ENCODE measurements around the gene ZBTB45.
A peak's percentile ranks its signal among the peaks of the same experiment; 100 is the strongest.

The ZBTB45 gene

GRCh38 chr19:58519355-58520256, at the start of gene ZBTB45:
Gene ZBTB45 (minus strand): TSS chr19:58519810. CDS start chr19:58517673, 2,137 bp downstream.
- in situ Hi-C loops (cut with MboI; ENCODE audit: low pct_unique_long_range_greater_than_20kb, low sequenced_read_pairs), result no loop called here
- peak; percentile 98 for DNase-seq

- no peak for DNase-seq
- in situ Hi-C loops (cut with MboI; ENCODE audit: low pct_unique_long_range_greater_than_20kb, low sequenced_read_pairs), result no loop called here
These were observed 49.0 kb upstream of the ZBTB45 start for GRCh38 chr19:58568453-58569130.

- no peak for DNase-seq
- in situ Hi-C loops (cut with MboI; ENCODE audit: low pct_unique_long_range_greater_than_20kb, low sequenced_read_pairs), result no loop called here
These were observed 47.4 kb upstream of the ZBTB45 start for GRCh38 chr19:58566989-58567388.

- in situ Hi-C loops (cut with MboI; ENCODE audit: low pct_unique_long_range_greater_than_20kb, low sequenced_read_pairs), result no loop called here
- DNase-seq, result no peak
These were observed 44.2 kb upstream of the ZBTB45 start for GRCh38 chr19:58563823-58564222.

GRCh38 chr19:58563034-58563573, 43.5 kb upstream of the ZBTB45 start:
- no peak for DNase-seq

GRCh38 chr19:58562122-58563033, 42.8 kb upstream of the ZBTB45 start:
- in situ Hi-C loops (cut with MboI; ENCODE audit: low pct_unique_long_range_greater_than_20kb, low sequenced_read_pairs), result no loop called here

More at GRCh38 chr19:58563034-58563573, 43.5 kb upstream of the ZBTB45 start:
- in situ Hi-C loops (cut with MboI; ENCODE audit: low pct_unique_long_range_greater_than_20kb, low sequenced_read_pairs), result no loop called here

GRCh38 chr19:58561373-58562121, 41.9 kb upstream of the ZBTB45 start:
- in situ Hi-C loops (cut with MboI; ENCODE audit: low pct_unique_long_range_greater_than_20kb, low sequenced_read_pairs), result no loop called here

More at GRCh38 chr19:58562122-58563033, 42.8 kb upstream of the ZBTB45 start:
- no peak for DNase-seq

GRCh38 chr19:58560921-58561320, 41.3 kb upstream of the ZBTB45 start:
- in situ Hi-C loops (cut with MboI; ENCODE audit: low pct_unique_long_range_greater_than_20kb, low sequenced_read_pairs), result no loop called here
- DNase-seq, result no peak

More at GRCh38 chr19:58561373-58562121, 41.9 kb upstream of the ZBTB45 start:
- no peak for DNase-seq

- no peak for DNase-seq
- in situ Hi-C loops (cut with MboI; ENCODE audit: low pct_unique_long_range_greater_than_20kb, low sequenced_read_pairs), result no loop called here
These were observed 40.6 kb upstream of the ZBTB45 start for GRCh38 chr19:58560007-58560887.

- DNase-seq, result peak; percentile 93
- in situ Hi-C loops (cut with MboI; ENCODE audit: low pct_unique_long_range_greater_than_20kb, low sequenced_read_pairs), result no loop called here
These were observed 39.8 kb upstream of the ZBTB45 start for GRCh38 chr19:58559275-58560006.

GRCh38 chr19:58558623-58559274, 39.1 kb upstream of the ZBTB45 start:
- peak; percentile 98 for DNase-seq
- in situ Hi-C loops (cut with MboI; ENCODE audit: low pct_unique_long_range_greater_than_20kb, low sequenced_read_pairs), result no loop called here

- in situ Hi-C loops (cut with MboI; ENCODE audit: low pct_unique_long_range_greater_than_20kb, low sequenced_read_pairs), result no loop called here
- no peak for DNase-seq
These were observed 38.5 kb upstream of the ZBTB45 start, which contains the start of gene UBE2M for GRCh38 chr19:58558066-58558622. Gene UBE2M (minus strand): TSS chr19:58558611. CDS start chr19:58558381, 230 bp downstream.

GRCh38 chr19:58557221-58558065, 37.8 kb upstream of the ZBTB45 start:
- in situ Hi-C loops (cut with MboI; ENCODE audit: low pct_unique_long_range_greater_than_20kb, low sequenced_read_pairs), result no loop called here

GRCh38 chr19:58556622-58557220, 37.1 kb upstream of the ZBTB45 start:
- in situ Hi-C loops (cut with MboI; ENCODE audit: low pct_unique_long_range_greater_than_20kb, low sequenced_read_pairs), result no loop called here
- DNase-seq, result no peak

More at GRCh38 chr19:58557221-58558065, 37.8 kb upstream of the ZBTB45 start:
- no peak for DNase-seq

All from KBM-7 (cell line).